ENCODE measurements around the gene AGXT.

AGXT gene

GRCh38 chr2:240886678-240887609 lies 18.3 kb downstream of the AGXT start:
- DNase-seq, result no peak

- no peak for DNase-seq
These were observed 19.0 kb downstream of the AGXT start for GRCh38 chr2:240887631-240888030.

- no peak for DNase-seq
These were observed 19.7 kb downstream of the AGXT start for GRCh38 chr2:240888130-240888889.

- no peak for DNase-seq
These were observed 20.4 kb downstream of the AGXT start for GRCh38 chr2:240888890-240889573.

GRCh38 chr2:240889601-240890560 lies 21.3 kb downstream of the AGXT start:
- no peak for DNase-seq

DNA sequence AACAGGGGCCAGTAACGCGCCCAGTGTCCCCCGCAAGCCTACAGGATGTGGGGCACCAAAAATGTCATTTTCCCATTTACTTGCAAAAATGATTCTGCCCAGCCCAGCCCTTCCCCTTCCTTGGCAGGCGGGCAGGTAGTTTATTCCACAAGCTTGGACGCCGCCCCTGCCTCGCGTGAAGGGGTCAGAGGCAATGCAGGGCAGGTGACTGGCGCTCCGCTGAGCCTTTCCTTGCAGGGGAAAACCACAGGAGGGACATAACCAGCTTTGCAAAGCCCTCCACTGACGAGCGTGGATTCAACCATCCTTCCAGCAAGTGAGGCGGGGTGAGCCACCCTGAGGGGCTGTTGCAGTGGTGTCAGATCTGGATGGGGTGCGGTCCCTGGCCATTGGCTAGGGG lies 22.1 kb downstream of the AGXT start:
- DNase-seq, result no peak

DNA sequence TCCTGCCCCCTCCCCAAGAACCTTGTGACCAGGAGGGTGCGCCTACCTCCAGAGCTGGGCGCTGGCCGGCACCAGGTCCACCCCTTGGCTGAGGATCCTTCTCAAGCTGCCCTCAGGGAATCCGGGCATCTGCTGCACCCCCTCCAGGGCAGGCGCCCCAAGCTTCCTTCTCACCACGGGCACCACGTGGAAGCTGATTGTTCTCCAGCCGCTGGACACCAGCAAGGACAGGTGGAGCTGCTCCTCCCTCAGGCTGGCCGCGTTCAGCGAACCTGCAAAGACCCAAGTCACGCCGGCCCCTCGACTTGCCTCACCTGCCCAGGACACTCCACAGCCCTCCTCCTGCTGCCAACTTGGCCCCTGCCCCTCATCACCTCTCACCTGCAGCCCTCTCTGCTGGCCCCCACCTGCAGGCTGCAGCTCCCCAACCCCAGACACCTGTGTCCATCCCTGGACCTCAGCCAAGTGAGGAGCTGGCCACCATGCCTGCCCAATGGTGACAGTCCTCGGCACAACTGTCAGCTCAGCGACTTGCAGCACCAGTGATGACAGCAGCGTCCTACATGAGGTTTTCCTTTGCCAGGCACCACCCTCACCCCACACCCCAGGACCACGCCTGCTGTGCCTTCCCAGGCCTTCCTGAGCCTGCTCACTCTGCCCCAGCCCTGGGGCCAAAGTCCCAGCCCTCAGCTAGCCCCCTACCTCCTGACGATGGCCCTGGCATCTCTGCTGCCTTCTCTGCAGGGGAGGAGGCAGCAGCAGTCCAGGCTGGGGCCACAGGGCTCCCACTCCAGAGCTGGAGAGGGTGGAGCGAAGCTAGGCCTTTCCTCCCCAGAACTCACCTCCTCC lies 23.1 kb downstream of the AGXT start:
- DNase-seq, result no peak

GRCh38 chr2:240892356-240892755 lies 23.7 kb downstream of the AGXT start:
- DNase-seq, result no peak

DNA sequence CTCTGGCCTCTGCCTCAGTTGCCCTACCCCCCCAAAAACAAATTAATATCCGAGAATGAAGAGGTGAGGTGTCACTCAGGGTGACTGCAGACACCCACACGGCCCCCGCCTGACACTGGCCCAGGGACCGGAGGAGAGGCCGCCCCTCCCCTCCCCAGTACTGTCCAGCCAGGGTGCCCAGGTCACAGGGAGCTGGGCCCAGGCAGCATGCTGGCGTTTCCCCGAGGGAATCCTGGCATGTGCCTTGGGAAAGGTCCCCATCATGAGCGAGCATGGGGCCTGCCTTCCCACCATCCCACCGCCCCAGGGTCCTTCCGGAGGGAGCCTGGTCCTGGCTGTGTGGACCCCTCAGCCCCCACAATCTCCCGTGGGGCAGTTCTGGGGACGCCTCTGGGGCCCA lies 24.3 kb downstream of the AGXT start:
- DNase-seq, result no peak

DNA sequence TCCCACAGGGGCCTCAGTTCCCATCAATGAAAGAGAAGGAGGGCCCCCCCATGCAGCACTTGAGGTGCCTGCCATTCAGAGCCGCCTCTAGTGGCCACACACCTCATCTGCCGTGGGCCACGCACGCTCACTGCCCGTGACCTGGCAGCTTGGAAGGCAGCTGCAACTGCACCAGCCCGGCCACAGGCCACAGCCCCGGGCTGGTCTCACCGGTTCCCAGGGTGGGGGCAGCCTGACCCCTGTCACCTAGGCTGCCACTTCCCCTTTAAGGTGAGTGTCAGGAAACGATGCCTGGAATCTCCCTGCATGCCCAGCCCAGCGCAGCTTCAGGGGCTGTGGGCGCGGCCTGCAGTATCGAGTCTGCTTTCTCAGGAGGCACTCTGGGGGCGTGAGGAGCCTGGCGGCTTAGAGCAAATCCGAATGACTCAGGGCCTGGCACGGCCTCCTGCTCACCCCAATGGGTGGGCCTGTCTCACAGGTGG lies 24.8 kb downstream of the AGXT start:
- DNase-seq, result no peak

- DNase-seq, result no peak
These were observed 25.4 kb downstream of the AGXT start for GRCh38 chr2:240894006-240894405.

GRCh38 chr2:240894836-240895558 lies 26.4 kb downstream of the AGXT start:
- no peak for DNase-seq

DNA sequence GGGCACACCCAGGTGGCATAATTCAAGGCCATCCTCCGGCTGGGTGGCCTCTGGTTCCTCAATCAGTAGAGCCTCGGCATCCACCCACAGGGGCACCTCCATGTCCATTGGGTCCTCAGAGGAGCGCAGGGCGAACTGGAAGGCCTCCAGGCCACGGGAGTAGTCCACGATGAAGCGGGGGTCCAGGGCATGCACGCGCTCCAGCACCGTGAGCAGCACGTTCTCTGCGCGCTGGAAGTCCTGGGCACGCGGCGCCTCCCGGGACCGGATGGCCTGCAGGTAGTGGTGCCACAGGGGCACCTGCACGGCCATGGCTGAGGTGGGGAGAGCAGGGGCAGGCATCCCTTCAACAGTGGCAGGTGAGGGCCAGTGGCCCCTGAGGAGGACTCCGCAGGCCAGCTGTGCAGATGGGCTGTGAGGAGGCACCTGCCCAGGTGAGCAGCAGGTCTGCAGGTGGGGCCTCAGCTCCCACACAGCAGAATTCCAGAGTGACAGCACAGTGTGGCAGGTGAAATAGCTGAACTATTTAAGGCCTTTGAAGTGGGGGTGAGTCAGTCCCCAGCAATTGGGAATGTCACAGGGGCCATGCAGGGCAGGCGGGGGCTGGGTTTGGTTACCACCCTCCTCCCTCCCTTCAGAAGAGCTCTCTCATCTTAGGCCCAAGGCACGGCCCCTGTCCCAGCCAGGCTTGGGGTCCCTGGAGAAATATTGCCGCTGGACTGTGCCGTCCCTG lies 27.2 kb downstream of the AGXT start, which contains the start of gene MAB21L4:
Gene MAB21L4 (minus strand): TSS at position 501 of the 733 bp plus-strand sequence. CDS start 159 bp downstream, at position 342.
- DNase-seq, result no peak

DNA sequence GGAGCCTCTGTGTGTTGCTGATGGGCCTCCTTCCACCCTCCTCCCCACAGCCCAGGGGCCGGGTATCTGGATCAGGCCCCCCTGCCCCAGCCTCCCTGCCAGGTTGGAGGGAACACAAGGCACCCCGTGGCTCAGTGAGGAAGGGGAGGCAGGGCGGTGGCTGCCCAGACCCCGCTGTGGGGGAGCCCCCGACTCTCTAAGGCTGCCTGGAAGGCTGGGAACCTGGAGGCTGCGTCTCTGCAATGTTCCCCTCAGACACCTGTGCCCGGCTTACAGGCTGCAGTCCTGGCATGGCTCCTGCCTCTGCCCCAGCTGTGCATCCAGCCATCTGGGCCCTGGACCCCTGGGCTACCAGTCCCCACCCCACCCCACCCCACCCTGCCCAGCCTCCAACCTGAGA lies 27.8 kb downstream of the AGXT start:
- DNase-seq, result no peak

DNA sequence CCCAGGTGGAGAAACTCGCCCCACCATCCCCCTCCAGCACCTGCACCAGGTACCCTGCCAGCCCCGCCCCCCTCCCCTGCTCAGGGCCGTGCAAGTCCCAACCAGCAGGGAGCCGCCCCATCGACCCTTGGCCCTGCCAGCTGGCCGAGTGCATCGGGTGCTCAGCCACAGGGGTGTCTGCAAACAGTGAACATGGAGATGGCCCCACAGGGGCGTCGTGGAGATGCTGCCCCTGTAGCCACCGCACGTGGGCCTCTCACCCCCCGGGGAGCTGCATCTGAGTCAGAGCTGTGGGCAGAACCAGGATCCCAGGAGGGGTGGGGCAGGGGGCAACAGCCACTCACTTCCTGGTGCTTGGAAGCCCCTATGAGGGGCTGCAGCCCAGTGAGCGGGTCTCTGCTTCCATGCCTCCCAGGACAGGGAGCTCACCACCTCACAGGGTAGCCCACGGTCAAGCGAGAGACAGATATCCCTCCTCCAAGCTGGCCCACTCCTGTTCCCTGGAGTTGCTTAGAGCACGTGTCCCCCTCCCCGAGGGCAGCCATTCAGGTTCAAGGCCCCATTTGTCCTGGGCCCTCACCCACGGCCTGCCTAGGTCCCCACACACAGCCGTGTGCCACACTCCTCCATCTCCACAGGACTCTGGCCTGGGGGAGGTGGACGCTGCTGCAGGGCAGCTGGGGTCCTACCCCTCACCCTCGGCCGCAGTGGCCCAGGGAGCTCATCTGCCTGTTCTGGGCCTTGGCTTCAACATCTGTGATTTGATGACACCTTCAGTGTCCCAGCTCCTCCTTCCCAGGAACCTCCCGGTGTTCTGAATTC lies 28.5 kb downstream of the AGXT start:
- no peak for DNase-seq

DNA sequence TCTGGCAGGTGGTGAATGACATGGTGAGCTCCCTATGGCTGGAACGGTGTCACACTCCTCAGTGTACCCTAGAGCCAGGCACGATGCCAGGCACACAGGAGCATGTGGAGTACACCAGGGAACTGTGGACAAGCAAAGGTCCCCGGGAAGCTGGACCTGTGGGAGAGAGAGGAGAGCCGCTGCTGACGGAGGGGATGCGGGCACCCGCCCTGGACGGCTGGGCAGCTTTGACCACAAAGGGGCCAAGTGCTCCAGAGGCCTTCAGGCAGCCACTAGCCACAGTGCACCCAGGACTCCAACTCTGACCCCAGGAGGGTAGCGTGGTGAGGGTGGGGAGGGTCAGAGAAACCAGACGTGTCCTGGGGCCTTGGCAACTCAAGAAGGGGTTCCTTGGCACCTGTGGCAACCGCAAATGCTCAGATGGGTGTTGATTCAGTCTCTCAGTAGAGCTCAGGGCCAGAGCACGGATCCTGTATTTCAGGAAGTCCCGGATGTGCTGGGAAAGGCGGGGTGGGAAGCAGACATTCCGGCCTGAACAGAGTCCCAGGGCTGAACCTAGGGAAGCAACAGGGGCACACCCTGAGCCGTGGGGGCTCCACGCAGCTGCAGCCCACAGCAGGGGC lies 29.6 kb downstream of the AGXT start:
- DNase-seq, result no peak

DNA sequence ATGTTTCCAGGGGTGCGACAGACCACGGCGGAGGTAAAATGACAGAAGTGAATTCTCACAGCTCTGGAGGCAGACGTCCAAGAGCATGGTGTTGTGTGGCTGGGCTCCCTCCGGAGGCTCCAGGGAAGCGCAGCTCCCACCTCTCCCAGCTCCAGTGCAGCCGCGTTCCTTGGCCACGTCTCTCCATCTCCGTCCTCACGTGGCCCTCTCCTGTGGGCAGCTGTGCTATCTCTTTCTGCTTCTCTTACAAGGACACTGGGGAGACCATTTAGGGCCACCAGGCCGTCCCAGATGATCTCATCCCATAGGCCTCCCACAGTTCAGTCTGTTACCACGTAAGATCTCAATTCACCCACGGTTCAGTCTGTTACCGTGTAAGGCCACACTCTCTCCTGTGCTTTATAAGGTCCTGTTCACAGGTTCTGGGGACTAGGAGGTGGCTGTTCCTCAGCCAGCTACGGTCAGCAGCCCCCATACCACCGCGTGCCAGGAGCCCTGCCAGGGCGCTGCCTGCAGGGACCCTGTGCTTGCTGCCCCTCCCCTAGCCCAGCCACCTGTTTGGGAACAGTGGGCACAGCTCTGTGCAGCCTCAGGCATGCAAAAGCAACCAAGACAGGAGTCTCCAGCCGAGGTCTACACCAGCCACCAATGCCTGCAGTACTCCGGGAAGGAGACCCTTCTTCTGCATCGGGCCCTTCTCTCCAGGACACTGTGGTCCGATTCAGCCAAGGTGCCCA lies 30.3 kb downstream of the AGXT start:
- no peak for DNase-seq

Data from hematopoietic multipotent progenitor cell treated with erythropoietin and hydrocortisone succinate and interleukin-3 and kit ligand, for 8 days (in vitro differentiated cells).